T-helper 2 cell (primary cell): ENCODE data around the gene ASPSCR1.

Source experiments
- DNase-seq, 5 experiments: peaks; one replicate each; pipeline versions ENCODE4 v3.0.0 to v3.0.0-alpha.2; 2012 to 2022
- total RNA-seq, 2 donors: gene quantifications; one replicate each; lab custom pipeline; 2026; lab: John Stamatoyannopoulos, UW

ASPSCR1 gene, protein sequence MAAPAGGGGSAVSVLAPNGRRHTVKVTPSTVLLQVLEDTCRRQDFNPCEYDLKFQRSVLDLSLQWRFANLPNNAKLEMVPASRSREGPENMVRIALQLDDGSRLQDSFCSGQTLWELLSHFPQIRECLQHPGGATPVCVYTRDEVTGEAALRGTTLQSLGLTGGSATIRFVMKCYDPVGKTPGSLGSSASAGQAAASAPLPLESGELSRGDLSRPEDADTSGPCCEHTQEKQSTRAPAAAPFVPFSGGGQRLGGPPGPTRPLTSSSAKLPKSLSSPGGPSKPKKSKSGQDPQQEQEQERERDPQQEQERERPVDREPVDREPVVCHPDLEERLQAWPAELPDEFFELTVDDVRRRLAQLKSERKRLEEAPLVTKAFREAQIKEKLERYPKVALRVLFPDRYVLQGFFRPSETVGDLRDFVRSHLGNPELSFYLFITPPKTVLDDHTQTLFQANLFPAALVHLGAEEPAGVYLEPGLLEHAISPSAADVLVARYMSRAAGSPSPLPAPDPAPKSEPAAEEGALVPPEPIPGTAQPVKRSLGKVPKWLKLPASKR
- 29.3 to 31.9 reads per million in 2 donors for total RNA-seq

DNA sequence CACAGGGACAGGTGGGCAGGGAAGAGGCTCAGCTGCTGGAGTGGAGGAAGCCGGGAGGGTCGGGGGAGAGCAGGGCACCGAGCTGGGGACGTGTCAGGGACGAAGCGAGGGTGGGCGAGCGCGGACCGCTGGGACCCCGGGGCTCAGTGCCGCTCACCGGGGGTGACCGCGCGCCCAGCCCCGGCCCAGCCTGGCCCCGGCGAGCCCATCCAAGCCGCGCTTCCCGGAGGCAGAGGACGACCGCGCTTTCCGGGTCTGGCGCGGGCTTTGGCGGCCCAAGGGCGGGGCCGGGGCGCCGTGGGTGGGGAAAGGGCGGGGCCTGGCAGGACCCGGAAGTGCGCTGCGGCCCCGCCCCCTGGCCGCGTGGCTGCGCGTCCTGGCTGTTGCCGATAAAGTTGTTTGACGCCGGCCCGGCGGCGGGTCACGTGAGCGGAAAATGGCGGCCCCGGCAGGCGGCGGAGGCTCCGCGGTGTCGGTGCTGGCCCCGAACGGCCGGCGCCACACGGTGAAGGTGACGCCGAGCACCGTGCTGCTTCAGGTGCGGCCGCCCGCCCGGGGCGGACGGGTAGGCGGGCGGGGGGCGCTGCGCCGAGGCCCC, at the start of gene ASPSCR1:
Gene ASPSCR1 (plus strand): TSS at position 419 of the 598 bp plus-strand sequence. CDS start 18 bp downstream, at position 437.
- DNase-seq = peak; percentile 81 to 92 (median 86)

DNA sequence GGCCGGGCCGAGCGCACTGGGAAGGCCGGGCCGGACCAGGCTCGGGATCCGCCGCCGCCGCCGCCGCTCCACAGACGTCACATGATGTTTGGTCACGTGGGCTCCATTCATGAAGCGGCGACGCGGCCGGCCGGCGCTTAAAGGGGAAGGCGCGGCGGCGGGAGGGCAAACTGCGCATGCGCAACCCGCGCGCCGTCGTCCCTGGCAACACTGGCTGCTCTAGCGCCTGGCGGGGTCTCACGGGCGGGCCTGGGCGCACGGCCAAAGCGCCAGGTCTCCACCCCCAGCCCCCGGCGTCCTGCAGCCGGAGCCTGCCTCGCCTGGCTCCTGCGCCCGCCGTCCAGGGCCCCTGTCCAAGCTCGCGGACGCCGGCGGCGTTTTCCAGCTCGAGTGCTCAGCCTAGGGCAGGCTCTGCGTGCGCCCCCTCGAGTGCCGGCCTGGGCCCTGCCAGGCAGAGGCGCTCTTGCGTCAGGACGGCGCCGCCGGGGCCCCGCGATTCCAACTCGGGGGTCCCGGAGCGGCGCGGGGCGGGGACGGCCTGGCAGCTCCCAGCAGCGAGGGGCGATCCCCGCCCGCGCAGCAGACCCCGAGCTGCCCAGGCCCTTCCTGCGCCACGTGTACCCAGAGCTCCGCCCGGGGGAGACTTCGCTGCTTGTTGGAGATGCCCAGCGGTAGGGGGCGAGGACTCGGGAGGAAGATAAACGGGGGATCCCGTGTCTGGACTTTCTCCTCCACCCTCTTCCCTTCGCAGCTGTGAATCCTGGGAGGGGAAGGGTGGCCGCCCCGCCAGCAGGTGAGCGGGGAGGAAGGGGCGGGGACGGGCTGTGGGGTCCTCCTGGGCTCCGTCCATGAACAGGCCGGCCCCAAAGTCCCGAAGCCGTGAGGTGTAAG, 49.5 kb upstream of the ASPSCR1 start, which contains the start of gene MAFG:
Gene MAFG (minus strand): TSS at position 83 of the 891 bp plus-strand sequence. CDS start 4,550 bp downstream, outside the sequence.
- DNase-seq = peak; percentile 80 to 94 (median 85)

DNA sequence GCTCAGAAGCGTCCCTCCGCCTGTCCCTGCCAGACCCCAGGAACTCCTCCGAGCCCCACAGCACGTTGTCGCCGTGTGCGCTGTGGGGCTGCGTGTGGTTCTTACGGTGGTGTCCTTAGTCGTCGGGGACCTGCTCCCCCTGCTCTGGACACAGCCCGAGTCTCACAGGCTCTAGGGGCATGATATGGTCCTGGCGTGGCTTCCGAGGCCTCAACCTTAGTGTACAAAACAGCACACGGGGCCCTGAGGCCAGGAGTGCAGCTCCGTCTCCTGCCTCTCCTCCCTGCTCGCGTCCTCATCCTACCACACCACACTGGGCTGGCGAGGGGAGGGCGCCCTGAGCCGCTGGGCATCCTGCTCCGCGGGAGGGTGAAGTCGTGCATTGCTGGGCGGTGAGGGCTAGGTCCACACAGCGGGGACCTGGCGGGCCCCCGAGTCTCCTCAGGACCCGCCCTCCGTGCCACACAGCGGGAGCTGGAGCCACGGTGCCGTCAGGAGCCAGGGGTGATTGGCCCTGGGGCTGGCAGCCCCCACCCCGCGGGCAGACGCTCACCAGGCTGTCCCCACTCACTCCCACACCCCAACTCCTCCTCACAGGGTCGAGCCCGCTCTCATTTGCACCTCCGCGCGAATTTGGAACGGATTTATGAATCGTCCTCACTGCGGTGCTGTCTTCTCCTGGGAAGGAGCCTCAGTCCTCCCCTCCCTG, 48.7 kb upstream of the ASPSCR1 start:
- DNase-seq = no peak

DNA sequence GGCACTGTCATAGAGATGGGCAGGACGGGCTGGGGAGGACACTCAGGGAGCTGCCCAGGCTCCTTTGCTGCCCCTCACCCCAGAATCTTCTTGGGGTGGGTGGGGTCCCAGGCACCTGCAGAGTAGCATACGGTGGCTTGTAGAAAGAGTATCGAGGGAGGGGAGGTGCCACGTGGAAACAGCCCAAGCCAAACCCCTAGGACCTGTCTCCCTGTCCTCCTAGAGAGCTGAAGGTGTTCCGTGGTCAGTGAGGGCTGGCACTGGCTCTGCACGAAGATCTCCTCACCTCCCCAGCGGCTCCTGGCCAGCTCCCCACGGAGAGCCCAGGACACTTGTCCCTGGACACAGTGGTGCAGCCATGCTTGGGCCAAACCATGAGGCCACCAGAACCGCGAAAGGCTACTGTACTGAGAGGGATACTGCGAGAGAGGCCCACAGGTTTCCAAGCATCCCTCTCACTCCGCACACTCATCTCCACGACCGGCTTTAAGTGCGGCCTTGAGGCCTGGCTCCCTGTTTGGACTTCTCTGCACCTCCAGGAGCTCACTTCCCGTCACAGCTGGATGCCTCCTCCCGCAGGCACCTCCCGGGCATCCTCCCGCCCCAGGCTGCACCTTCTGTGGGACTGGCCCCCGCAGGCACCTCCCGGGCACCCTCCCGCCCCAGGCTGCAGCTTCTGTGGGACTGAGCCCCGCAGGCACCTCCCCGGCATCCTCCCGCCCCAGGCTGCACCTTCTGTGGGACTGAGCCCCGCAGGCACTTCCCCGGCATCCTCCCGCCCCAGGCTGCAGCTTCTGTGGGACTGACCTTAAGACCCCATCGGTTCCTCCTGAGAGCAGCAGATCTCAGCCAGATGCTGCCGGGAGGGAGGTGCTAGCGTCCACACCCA, 47.9 kb upstream of the ASPSCR1 start:
- DNase-seq = no peak

DNA sequence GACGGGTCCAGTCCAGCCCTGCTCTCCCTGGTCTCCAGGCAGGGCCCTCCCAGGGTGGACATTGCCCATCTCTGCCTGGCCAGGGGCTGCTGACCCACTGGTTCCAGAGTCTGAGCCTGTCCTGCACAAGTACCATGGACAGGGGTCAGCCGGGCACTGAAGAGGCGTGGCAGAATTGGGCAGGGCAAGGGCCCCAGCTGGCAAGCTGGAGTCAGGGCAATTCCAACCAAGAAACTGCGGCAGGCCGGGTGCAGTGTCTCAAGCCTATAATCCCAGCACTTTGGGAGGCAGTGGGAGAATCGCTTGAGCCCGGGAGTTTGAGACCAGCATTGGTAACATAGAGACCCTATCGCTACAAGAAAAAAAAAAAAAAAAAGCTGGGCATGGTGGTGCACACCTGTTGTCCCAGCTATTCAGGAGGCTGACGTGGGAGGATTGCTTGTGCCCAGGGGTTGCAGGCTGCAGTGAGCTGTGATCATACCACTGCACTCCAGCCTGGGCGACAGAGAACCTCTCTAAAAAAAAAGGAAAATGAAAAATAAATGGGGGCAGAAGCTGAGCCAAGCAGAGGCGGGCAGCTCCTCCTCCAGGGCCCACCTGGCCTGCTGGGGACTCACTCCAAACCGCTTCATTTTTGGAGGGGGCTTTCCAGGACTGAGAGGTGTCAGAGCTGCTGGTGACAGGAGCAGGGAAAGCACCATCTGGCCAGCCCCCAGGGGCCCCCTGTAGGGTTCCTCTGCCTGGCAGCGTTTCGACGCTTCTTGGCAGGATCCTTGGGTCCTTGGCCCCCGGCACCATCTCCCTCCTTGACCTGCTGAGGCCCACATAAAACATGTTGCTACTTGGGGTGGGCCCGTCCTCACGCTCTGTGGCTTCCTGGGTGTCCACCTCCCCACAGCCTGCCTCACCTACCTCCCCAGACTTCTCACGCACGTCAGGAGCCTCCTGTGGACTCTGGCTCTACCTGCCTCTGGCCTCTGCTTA, 47.0 kb upstream of the ASPSCR1 start:
- DNase-seq = no peak

DNA sequence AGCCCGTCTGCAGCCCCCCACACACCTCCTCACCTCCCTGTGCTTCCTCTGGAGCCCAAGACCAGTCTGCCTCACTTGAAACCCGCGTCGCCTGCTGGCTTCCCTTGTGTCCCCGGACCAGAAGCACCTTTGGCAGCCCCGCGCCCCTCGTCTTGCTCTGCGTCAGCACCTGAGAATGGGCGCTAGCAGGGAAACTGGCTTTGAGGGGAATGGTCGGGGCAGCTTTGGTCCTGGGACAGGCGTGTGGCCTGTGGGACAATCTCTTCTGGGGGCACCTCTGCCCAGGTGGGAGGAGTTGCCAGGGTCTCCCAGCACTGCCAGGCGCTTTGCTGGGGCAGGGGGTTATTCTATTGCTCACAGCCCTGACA, 46.3 kb upstream of the ASPSCR1 start:
- DNase-seq = no peak

DNA sequence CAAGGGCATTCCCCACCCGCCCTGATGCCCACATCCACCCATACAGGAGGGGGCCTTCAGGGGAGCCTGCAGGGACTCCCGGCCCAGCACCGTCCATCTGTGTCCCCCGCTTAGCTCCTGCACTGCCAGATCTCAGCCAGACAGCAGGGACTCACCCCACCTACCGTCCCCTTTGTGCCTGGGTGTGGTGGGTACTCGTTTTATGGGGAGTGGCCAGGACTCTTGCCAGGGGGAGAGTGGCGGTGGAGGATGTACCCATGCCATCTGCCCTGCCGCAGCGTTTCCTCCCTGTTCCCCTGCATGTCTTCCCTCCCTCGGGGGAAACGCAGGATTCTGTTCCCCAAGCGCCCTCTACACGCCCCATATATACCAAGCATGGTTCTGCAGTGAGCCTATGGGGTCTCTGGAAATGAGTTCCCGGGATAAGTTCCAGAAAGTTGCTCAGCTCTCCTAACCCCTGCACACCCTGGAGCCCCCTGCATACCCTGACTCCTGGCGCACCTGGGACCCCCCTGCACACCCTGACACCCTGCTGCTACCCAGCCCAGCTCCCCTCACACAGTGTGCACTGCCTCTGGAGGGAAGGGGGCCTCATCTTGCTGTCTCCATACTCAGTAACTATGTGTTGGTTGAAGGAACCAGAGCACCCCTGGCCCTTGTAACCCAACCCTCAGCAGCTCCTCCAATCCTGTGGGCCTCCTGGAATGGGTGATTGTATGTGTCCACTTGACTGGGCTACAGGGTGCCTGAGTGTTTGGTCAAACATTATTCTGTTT, 45.7 kb upstream of the ASPSCR1 start:
- no peak for DNase-seq

DNA sequence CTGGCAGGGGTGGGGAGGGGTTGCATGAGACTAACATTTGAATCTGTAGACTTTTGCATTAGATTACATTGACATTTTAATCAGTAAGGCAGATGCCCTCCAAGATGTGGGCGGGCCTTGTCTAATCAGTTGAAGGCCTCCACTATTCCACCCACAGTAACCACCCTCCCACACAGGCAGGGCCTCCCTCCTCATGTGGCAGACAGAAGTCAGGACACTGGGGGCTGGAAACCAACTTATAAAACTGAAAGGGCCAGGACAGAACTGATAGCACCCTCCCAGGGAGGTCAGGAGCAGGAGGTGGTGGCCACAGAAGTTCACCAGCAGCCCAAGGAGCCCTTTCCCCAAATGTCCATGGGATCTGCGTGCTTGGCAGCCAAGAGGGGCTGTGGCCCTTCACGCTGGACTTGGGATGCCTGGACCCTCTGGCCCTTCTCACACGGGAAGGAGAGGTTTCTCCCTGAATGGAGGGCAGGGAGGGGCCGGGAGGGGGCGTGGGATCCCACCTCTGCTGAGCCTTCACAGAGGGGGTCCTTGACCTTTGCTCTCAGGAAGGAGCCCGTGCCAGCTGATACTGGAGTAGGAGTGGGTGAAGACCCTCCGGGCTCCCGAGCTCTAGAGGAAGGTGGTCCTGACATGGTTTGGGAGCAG, 45.0 kb upstream of the ASPSCR1 start:
- no peak for DNase-seq

DNA sequence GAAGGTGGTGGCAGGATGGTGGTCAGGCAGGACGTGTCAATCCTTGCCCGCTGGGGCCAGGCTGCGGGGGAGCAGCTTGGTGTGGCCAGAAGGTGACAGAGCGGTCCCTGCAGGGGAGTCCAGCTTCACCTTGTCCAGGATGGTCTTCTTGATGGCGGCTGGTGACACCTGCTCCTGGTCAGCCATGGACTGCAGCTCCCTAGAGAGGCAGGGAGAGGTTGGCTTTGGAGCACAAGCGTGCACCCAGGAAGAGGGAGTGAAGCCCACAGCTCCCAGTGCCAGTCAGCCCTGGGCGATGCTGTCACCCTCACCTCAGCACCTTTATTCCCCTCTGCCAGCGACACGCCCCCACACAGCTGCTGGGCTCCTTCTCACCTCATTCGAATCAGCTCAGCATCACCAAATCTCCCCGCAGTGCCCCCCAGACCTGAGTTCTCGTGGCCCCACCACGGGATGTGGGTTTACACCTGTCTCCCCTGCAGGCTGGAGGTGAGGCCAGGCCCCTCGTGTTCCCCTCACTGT, 44.2 kb upstream of the ASPSCR1 start:
- no peak for DNase-seq

DNA sequence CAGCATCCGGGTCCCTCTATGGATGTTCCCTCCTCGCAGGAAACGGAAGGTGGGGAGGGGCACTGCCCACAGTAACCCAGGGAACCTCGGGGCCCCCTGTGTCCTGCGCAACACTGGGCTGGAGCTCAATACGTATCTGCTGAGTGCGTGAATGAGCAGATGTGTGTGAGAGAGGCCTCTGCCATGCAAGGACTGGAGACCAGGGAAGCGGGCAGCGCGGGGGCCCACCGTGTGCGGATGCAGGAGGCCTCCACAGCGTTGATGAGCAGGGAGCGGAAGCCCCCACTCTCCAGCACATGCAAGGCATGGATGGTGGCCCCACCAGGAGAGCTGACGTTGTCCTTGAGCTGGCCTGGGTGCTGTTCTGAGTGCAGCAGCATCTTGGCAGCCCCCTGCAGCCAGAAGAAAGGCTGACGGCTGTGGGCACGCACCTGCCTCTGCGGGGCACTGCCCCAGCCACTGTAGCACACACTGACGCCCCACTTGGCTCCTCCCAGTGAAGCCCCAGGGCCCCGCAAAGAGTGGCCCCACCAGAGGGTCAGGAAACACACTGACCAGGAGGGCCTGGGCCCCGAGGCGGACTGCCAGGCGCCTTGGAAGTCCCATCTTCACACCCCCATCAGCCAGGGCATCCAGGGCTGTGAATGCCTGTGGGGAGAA, 43.2 kb upstream of the ASPSCR1 start:
- DNase-seq = no peak

DNA sequence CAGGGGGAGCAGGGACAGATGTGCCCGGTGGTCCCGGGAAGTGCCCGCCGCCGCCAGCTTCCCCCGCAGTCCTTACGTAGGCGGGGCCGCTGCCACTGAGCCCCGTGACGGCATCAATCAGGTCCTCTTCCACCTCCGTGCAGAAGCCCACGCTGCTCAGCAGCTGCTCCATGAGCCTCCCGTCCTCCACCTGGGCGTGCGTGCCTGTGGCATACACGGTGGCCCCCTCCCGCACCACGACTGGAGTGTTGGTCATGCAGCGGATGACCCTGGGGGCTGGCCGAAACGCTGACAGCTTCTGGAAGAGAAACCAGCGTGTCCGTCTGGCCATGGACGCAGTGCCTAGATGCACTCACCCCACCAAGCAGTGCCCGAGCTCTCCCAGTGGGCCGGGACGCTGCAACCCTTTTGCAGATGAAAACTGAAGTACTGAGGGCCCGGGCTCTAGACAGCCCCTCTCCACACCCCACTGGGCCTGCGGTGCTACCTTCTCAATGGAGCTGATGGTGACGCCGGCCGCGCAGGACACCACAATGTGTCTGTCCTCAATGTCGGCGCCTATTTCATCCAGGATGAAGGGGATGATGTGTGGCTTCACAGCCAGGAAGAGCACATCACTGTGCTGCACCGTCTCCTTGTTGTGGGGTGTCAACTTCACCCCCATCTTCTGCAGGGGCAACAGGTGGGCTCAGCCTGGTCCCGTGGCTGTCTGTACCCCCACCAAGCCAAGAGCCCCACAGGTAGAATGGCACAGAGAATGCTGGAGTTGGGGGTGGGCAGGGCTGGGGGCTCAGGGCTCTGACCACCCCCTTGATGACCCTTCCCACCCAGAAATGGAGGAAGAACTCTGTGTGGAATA, 42.4 kb upstream of the ASPSCR1 start:
- DNase-seq = no peak

DNA sequence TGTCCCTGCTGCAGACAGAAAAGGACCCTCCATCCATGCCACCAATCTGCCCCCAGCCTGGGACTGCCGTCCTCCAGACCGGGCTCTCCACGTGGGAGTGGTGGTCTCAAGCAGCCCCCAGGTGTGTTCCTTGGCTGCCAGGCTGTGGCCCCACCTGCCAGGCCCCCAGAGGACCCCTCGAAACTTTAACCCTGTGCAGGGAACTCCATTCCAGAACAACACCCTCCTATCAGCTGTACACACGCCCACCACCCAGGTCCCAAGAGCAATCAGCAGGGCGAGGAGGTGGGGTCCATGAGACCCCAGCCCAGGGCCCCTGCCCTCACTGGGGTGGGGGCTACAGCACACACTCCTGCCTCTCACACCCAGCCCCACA, 41.7 kb upstream of the ASPSCR1 start:
- no peak for DNase-seq

DNA sequence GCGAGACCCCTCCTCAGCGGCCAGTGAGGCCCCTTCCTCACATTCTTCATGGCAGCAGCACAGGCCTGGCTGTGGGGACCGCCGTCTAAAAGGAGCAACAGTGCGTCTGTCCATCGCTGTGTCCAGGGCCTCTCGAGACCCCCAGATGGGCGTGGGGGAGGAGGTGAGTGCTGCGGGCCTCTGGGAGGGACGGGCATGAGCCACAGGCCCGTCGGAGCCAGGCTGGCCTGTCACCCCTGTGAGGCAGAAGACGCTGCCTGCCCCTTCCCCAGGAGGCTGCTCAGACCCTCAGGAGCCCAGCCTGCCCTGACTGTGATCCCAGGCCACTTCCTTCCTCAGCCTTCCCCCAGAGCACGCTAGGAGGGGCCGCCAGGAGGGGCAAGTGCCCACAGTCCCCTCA, 38.2 kb upstream of the ASPSCR1 start:
- DNase-seq = no peak

DNA sequence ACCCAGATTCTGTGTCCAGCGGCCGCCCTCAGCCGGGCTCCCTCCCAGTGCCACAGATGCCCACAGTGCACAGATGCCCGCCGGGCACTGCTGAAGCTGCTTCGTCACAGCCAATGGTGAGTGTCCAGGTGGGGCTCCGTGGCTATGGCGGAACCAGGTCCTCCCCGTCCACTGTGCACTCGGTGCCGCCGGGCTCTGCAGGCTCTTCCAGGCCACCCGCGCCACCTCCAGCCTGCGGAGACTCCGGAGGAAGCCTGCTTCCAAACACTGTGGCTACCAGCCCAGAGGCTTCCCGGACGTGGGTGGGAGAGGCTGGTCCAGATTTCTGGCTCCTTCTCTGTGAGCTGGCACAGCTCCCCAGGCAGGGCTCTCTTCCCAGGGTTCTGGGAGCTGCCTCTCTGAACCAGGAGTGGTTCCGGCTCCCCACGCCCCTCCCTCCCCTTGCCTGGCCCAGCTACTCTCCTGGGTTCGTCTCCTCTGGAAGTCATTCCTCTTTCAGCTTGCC, 37.5 kb upstream of the ASPSCR1 start:
- no peak for DNase-seq

DNA sequence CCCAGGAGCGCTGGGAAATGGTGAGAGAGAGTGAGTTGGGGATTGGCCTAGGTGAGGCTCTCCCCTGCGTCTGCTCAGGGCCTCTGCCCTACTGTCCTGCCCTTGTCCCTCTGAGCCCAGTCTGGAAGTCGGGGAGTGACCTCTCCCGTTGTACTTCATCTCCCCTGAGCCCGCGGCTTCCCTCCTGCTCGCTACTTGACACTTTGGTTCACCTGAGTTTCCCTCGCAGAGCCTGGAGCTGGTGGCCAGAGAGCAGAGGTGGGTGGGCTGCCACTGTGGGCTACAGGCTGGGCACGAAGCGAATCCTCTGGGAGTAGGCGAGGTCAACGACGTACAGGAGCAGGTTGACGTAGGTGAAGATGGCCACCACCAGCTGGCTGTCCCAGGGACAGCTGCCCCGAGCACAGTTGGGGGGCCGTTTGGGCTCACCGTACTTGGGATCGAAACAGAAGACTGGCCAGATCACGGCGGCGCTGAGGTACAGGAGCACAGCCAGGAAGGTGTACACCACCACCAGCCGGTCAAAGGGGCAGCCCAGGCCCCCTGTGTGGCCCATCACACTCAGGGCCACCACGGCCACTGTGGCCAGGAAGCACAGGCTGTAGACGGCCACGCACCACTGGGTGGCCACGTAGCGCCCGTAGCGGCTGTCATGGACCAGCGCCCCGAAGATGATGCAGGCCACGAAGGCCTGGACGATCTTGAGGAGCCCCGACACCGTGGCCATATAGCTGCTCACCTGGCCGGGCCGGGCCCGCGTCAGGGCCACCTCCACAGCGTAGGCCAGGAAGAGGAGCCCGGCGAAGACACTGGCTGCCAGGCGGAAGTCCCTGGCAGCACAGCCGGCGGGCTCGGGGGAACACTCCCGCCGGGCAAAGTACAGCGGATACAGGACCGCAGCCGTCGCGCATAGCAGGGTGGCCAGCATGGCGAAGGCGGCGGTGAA, 36.6 kb upstream of the ASPSCR1 start:
- no peak for DNase-seq
